PFSK-1 (cell line): ENCODE data around the gene CCNL2.

Experiments
- POLR2AphosphoS5 ChIP-seq: IDR thresholded peaks from 2 replicates; pipeline ENCODE4 v1.6.1; 2012; ENCODE audit warnings: low read depth, mild to moderate bottlenecking, control low read depth, low read length, moderate library complexity
- SIN3A ChIP-seq: IDR thresholded peaks from 2 replicates; pipeline ENCODE4 v1.6.1; 2012; ENCODE audit warnings: mild to moderate bottlenecking, low read length, moderate library complexity, borderline replicate concordance; ENCODE audit not compliant: insufficient read depth
- TAF1 ChIP-seq: IDR thresholded peaks from 2 replicates; pipeline ENCODE4 v1.6.1; 2012; ENCODE audit warnings: low read length, control low read depth, borderline replicate concordance; ENCODE audit not compliant: insufficient read depth

DNA sequence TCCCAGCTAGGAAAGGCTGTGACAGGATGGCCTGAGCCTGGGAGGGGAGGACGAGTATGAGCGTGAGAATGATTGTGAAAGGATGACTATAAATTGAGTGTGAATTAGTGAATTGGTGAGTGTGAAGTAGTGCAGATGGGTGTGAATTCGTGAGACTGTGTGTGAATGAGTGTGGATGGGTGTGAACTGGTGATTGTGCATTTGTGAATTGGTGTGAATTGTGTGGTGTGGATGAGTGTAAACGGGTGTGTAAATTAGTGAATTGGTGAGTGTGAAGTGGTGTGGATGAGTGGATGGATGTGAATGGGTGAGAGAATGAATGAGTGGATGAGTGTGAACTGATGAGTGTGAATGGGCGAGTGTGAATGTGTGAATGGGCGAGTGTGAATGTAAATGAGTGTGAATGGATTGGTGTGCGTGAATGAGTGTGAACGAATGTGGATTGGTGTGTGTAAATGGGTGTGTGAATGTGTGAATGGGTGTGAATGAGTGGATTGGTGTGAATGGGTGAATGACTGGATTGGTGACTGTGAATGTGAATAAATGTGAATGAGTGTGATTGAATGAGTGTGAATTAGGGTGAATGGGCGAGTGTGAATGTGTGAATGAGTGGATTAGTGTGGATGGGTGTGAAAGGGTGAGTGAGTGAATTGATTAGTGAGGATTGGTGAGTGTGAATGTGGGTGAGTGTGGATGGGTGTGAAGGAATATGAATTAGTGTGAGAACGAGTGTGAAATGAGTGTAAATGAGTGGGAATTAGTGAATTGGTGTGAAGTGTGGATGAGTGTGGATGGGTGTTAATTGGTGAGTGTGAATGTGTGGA lies 33.0 kb downstream of the CCNL2 start:
- no peak for TF ChIP-seq POLR2AphosphoS5
- no peak for TF ChIP-seq TAF1
- no peak for TF ChIP-seq SIN3A
